WI38 (cell line): Measurements from ENCODE around the gene CASR.
"Not testable (repeated sequence)": the region's sequence is repeated elsewhere in the genome, so short reads cannot be mapped to it uniquely, and the experiment has no call there.

ENCODE experiments used
- H3K4me3 ChIP-seq: 2 replicates; pipeline ENCODE4 v1.5.1; 2011; ENCODE audit warnings: low read depth, mild to moderate bottlenecking, control low read depth, low read length
- CTCF ChIP-seq: IDR thresholded peaks from 2 replicates; pipeline ENCODE4 v1.5.1; 2012; ENCODE audit warnings: low read depth, mild to moderate bottlenecking, control low read depth, low read length

CASR gene

GRCh38 chr3:122169911-122170310 is 13.6 kb upstream of the CASR start:
- TF ChIP-seq CTCF, result no peak
- no peak overlapping the region for H3K4me3 ChIP-seq

- not testable (repeated sequence) for H3K4me3 ChIP-seq
Measured at GRCh38 chr3:122171361-122171760, 12.1 kb upstream of the CASR start.

DNA sequence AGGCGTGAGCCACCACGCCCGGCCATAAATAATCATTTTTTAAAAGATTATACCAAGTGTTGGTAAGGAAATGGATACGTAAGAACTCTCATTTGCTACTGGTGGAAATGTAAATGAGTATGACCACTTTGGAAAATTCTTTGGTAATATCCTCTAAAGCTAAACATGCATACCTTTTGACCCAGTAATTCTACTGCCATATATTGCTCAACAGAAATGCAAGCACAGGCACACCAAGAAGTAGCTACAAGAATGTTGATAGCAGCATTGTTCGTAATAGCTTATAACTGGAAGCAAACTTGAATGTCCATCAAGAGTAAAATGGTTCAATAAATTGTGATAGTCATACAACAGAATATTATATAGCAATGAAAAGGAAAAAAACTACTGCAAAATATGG is 4.8 kb upstream of the CASR start:
- no peak for TF ChIP-seq CTCF
- no peak overlapping the region for H3K4me3 ChIP-seq

DNA sequence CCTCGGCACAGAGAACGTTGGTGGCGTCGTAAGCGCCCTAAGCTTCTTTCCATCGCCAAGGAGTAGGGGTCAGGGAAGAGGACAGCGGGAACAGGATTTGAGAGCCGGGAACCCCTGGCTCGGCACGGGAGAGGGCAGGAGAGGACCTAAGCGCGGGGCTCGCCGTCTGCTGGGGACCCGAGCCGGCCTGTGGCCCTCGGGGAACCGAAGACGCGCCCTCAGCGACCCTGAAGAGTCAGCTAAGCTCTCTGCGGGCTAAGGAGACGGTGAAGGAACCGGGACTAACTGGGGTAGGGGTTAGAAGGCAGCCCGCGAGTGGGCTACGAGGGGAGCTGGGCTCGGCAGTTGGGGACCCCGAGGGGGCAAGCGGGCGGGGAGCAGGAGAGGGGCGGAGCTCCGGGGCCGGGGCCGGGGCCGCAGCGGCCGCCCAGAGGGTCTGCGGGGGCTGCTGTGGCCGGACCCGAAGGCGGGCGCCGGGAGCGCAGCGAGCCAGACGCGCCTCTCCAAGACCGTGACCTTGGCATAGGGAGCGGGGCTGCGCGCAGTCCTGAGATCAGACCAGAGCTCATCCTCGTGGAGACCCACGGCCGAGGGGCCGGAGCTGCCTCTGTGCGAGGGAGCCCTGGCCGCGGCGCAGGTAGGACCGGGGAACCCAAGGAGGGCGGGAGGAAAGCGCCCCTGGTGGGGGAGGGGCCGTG is 574 bp downstream of the CASR start:
- H3K4me3 ChIP-seq, result no peak overlapping the region
- no peak for TF ChIP-seq CTCF

GRCh38 chr3:122184591-122184929 is 1.1 kb downstream of the CASR start:
- H3K4me3 ChIP-seq, result no peak overlapping the region
- TF ChIP-seq CTCF, result no peak

DNA sequence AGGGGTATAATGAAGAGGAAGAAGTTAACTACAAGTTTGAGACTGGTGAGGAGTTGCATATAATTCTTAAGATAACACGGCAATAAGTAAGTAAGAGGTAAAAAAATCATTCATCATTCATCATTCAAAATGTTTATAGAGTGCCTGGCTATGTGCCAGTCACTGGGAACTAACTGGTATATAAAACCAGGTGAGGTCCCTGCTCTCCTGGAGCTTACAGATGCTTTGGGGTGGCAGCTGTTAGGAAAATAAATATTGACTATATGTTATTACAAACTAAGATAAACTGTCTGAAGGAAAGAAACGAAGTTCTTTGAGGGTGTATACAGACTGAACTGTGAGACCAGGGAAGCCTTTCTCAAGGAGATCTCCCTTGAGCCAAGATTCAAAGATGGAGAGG is 2.9 kb downstream of the CASR start:
- no peak for TF ChIP-seq CTCF
- no peak overlapping the region for H3K4me3 ChIP-seq

DNA sequence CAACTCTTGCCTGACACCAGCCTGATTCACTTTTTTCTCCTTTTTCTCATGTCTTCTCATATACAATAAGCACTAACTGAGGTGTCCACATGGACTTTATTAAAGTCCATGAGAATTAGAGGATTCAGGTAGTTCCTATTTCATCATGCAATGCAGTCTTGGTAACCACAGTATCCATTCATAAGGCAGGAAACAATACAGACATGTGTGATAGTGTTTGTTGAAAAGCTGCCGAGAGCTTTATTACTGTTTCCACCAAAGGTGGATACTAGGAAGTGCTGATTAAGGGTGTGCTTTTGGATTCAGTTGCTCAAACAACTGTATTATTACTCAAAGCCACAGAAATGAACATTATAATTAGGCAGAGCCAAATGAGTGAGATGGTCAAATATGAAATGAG is 5.3 kb downstream of the CASR start:
- H3K4me3 ChIP-seq, result no peak overlapping the region
- no peak for TF ChIP-seq CTCF

DNA sequence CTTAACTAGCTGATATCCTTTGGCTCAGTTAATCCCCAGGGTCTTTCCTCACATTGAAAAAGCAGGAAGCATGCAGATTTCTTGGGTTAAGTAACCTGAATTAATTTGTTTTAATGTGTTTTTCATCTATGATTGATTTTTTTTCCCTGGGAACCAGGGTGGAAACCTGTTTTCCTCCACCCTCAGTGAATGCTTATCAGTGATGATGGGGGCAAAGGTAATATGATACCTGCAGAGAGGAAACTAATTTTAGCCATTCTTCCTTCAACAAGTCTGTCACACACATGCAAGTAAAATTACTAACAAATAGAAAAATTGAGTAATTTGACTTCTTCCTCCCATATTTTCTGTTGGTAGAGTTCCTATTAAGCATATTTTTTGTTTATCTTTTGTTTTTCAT is 5.9 kb downstream of the CASR start:
- no peak overlapping the region for H3K4me3 ChIP-seq
- no peak for TF ChIP-seq CTCF
